ENCODE measurements around the gene NNMT. TPM values are rescaled to one million over a fixed set of nuclear protein-coding genes. Genes with fewer than 3 reads are reported as not detected.

Gene NNMT
- total and polyA plus RNA-seq, 9 of the 15 experiments (the other 6 are each of a cell fraction or from before 2014, with no cell fraction given) = 6.1 to 15.0 (median 11.2) TPM

DNA sequence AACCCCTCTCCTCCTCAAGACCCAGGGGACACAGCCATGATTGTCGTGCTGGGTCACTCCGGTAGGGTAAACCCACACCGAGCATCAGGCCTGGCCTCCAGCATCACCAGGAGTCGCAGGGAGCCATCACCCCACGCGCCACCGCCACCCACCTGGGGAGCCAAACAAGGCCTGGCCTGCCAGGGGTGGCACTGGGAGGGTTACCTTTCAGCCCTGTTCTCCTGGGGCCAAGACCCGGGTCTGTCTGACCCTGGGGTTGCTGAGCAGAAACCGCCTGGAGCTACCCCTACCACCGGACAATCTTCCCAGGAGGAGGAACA is 39.3 kb upstream of the NNMT start:
- DNase-seq (ENCODE audit: extremely low read depth in 1 of 4, low spot score in 3 of 4) = no peak
- intact Hi-C loops (cut with micrococcal nuclease) = no loop called here
- H3K27ac ChIP-seq (ENCODE audit: extremely low read depth, low read depth, low read length) = no peak overlapping the region
- H3K4me1 ChIP-seq (replicated peaks in 1 of 2; ENCODE audit: control insufficient read depth in 2 of 2, insufficient read depth in 2 of 2, low read length in 2 of 2) = peaks cover 6 to 24% of the 10 kb centered on the region in 2 experiments; a peak in 4 of 5 replicates
- 77% methylated on average over 8 of the region's 10 CpGs for WGBS (ENCODE audit: insufficient coverage, low coverage, missing lambda C conversion rate)
- H2AFZ ChIP-seq (ENCODE audit: low read depth, low read length) = no peak overlapping the region
- no peak for TF ChIP-seq ZNF592 (IDR thresholded peaks at IDR 0.05)
- no peak for TF ChIP-seq FIP1L1 (IDR thresholded peaks at IDR 0.05; ENCODE audit: low read depth, low read length, poor library complexity, severe bottlenecking)
- TF ChIP-seq MXI1 (IDR thresholded peaks at IDR 0.05; ENCODE audit: low read depth, low read length) = no peak
- no peak for TF ChIP-seq ELF4 (CRISPR knock-in tag; IDR thresholded peaks at IDR 0.05)
- TF ChIP-seq, protein P1, sequence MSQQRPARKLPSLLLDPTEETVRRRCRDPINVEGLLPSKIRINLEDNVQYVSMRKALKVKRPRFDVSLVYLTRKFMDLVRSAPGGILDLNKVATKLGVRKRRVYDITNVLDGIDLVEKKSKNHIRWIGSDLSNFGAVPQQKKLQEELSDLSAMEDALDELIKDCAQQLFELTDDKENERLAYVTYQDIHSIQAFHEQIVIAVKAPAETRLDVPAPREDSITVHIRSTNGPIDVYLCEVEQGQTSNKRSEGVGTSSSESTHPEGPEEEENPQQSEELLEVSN (IDR thresholded peaks at IDR 0.05; ENCODE audit: borderline replicate concordance in 1 of 2, extremely low read depth in 1 of 2, insufficient read depth in 1 of 2, insufficient read length in 1 of 2, low read depth in 1 of 2, low read length in 1 of 2, poor library complexity in 1 of 2, severe bottlenecking in 1 of 2) = no peak
- TF ChIP-seq, protein P2, sequence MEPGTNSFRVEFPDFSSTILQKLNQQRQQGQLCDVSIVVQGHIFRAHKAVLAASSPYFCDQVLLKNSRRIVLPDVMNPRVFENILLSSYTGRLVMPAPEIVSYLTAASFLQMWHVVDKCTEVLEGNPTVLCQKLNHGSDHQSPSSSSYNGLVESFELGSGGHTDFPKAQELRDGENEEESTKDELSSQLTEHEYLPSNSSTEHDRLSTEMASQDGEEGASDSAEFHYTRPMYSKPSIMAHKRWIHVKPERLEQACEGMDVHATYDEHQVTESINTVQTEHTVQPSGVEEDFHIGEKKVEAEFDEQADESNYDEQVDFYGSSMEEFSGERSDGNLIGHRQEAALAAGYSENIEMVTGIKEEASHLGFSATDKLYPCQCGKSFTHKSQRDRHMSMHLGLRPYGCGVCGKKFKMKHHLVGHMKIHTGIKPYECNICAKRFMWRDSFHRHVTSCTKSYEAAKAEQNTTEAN (CRISPR knock-in tag; IDR thresholded peaks at IDR 0.05) = no peak
- TF ChIP-seq HNRNPK (IDR thresholded peaks at IDR 0.05; ENCODE audit: low read depth, low read length, poor library complexity, severe bottlenecking) = no peak
- TF ChIP-seq RAD51 (IDR thresholded peaks at IDR 0.05; ENCODE audit: borderline replicate concordance, low read depth) = no peak
- no peak for TF ChIP-seq SMAD3 (CRISPR knock-in tag; conservative IDR thresholded peaks at IDR 0.05)
- no peak for TF ChIP-seq MECOM (CRISPR knock-in tag; IDR thresholded peaks at IDR 0.05)
- no peak for TF ChIP-seq THAP12 (CRISPR knock-in tag; IDR thresholded peaks at IDR 0.05)
- CTCF ChIA-PET (ENCODE audit: low intra/inter-chr PET ratio) = no interaction called here
- H3K9me1 ChIP-seq (ENCODE audit: control insufficient read depth, insufficient read depth, low read length) = peaks cover 3% of the 10 kb centered on the region
- H3K27me3 ChIP-seq (ENCODE audit: control insufficient read depth in 2 of 2, insufficient read depth in 2 of 2, low read length in 2 of 2) = no peaks in the 10 kb centered on the region
- H3K9me3 ChIP-seq (replicated peaks; ENCODE audit: control insufficient read depth, insufficient read depth, low read depth, low read length) = no peaks in the 10 kb centered on the region
- in situ Hi-C loops (cut with MboI) = loop anchor here (25.0 kb wide), 1 partner anchor 945 kb away; the partner anchor contains the start of gene TTC12
- no peak overlapping the region for H3K4me2 ChIP-seq (ENCODE audit: insufficient read depth, low read length)
- no peak for FAIRE-seq
- no peaks in the 10 kb centered on the region for H4K20me1 ChIP-seq (replicated peaks; ENCODE audit: control insufficient read depth, insufficient read depth, low read length)
- no TSS peak for BruUV-seq (replicated peaks)
- POLR2A ChIA-PET = interaction anchor here (0.6 kb wide), 1 partner anchor 556 kb away, joined by 4 read pairs; no protein-coding TSS in a partner anchor
- no peak overlapping the region for H3K9ac ChIP-seq (ENCODE audit: insufficient read depth in 1 of 2, low read depth in 2 of 2, low read length in 2 of 2)
- ATAC-seq = no peak
- H3K36me3 ChIP-seq (ENCODE audit: control insufficient read depth, insufficient read depth, low read length) = no peaks in the 10 kb centered on the region
- H3K79me2 ChIP-seq (ENCODE audit: control insufficient read depth, insufficient read depth, low read length) = no peaks in the 10 kb centered on the region
- H3K4me3 ChIP-seq = no peak overlapping the region

All from K562 (cell line).